ENCODE data around the gene IPO13. TPM values are rescaled to one million over a fixed set of nuclear protein-coding genes. Genes with fewer than 3 reads are reported as not detected.

Gene IPO13, protein sequence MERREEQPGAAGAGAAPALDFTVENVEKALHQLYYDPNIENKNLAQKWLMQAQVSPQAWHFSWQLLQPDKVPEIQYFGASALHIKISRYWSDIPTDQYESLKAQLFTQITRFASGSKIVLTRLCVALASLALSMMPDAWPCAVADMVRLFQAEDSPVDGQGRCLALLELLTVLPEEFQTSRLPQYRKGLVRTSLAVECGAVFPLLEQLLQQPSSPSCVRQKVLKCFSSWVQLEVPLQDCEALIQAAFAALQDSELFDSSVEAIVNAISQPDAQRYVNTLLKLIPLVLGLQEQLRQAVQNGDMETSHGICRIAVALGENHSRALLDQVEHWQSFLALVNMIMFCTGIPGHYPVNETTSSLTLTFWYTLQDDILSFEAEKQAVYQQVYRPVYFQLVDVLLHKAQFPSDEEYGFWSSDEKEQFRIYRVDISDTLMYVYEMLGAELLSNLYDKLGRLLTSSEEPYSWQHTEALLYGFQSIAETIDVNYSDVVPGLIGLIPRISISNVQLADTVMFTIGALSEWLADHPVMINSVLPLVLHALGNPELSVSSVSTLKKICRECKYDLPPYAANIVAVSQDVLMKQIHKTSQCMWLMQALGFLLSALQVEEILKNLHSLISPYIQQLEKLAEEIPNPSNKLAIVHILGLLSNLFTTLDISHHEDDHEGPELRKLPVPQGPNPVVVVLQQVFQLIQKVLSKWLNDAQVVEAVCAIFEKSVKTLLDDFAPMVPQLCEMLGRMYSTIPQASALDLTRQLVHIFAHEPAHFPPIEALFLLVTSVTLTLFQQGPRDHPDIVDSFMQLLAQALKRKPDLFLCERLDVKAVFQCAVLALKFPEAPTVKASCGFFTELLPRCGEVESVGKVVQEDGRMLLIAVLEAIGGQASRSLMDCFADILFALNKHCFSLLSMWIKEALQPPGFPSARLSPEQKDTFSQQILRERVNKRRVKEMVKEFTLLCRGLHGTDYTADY
- total RNA-seq = 10 to 100 TPM; 21.1 to 30.4 (median 26.7) TPM

DNA sequence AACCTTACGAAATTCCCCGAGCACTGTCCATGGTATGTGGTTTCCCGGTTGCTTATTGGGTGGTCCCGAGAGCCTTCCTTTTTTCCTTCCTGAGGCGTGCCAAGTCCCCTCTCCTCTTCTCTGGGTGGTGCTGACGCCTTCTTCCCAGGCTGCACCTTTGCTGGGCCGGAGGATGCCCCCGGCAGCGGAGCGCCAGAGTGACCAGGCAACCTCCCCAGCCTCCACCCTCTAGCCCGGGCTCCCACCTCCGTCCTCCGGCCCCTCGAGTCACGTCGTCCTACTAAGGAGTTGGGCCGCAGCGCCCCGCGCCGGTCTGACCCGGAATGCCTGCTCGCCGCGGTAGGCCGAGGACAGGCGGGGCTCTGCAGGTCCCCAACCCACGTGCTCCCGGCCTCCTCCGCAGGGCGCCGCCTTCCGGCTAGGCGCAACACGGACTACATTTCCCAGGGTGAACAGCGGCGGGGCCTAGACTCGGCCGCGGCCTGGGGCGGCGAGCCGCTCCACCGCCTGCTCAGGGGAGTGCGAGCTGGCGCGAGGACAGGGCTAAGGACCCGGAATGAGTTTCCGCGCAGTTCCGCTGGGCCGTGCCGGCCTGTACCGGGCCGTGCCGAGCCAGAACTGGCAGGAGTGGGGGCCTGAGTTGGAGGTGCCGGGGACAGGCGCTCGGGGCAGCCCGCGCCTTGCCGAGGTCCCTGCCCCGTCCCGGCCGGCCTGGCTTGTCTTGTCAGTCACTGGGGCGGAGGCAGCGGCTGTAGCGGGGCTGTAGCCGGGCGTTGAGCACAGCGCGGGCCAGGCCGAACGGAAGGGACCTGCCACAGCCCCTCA lies at the start of gene IPO13:
TSS of gene IPO13 (plus strand) at position 715 of the 825 bp plus-strand sequence. CDS start 651 bp downstream, outside the sequence.
- in situ Hi-C loops (cut with MboI; ENCODE audit: low pct_unique_long_range_greater_than_20kb in 2 of 9, low sequenced_read_pairs in 9 of 9, unreplicated experiment in 9 of 9) = loop anchor here in 6 of 9 experiments (10.0 to 25.0 kb wide), 3 partner anchors 182 to 409 kb away; partner anchors contain the start of gene PTPRF (in 4 of the 6)
- H3K27ac ChIP-seq = peak within 1 kb of the TSS; percentile 97 to 100
- WGBS, 10 experiments = 0 to 13% (median 2%) methylated on average over 2 to 35 of the region's 74 CpGs; no CpG with 5 or more reads in 3 of the 10 experiments

DNA sequence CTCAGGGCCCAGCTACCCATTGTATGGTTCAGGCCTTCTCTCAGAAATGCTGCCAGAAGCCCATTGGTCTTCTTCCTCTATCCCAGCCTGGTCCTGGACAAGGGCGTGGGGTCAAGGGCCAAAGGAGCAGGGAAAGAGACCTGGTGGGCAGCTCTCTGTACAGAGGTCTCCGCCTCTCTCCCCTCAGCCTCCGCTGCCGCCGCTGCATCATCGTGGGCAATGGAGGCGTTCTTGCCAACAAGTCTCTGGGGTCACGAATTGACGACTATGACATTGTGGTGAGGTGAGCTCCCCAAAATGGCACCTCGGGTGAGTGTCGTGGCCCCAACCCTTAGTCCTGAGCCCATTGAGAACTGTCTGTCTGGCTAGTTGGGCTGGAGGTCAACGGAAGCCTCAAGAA lies 47.8 kb upstream of the IPO13 start:
- Histone ChIP-seq H3K4me1 (replicated peaks in 1 of 2) (no peaks in the 10 kb centered on the region), H3K4me3 (no peak overlapping the region), H3K27ac (no peak overlapping the region)
- in situ Hi-C loops (cut with MboI; ENCODE audit: low pct_unique_long_range_greater_than_20kb in 2 of 9, low sequenced_read_pairs in 9 of 9, unreplicated experiment in 9 of 9) = no loop called here
- WGBS, 10 experiments = 93 to 100% (median 100%) methylated on average over 3 to 12 of the region's 12 CpGs; no CpG with 5 or more reads in 6 of the 10 experiments
- ATAC-seq (replicated peaks in 6 of 8) = no peak

More for the DNA sequence above, at the start of gene IPO13:
- Histone ChIP-seq H3K4me1 (replicated peaks in 1 of 2) (peaks cover 17 to 20% of the 10 kb centered on the region in 2 donors), H3K4me3 (peak within 1 kb of the TSS; percentile 57 to 88 (median 65))
- ATAC-seq (replicated peaks in 6 of 8) = peak; percentile 94 to 97 (median 96)

DNA sequence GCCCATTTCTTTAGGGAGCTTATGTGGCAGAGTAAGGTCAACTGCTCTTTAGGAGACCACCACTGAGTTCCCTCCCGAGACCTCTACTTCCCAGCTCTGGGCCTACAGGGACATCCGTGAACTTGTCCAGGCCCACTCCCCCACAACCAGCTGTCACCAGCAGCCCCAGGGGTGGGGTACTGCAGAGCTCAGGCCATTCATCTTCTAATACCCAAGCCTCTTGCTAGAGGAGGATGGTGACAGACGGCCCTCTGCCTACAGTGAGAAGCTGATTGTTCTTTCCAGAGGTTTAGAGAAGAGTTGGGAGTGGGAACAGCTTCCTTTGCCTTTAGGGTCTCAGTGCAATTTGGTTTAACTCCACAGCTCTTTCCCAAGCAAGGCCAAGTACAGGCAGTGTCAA lies 46.4 kb upstream of the IPO13 start:
- in situ Hi-C loops (cut with MboI; ENCODE audit: low pct_unique_long_range_greater_than_20kb in 2 of 9, low sequenced_read_pairs in 9 of 9, unreplicated experiment in 9 of 9) = no loop called here
- H3K4me1 ChIP-seq (replicated peaks in 1 of 2) = no peaks in the 10 kb centered on the region
- H3K27ac ChIP-seq = no peak overlapping the region
- WGBS, 10 experiments = 83 to 100% (median 90%) methylated on average over 1 to 3 of the region's 3 CpGs; no CpG with 5 or more reads in 7 of the 10 experiments
- H3K4me3 ChIP-seq = no peak overlapping the region
- no peak for ATAC-seq (replicated peaks in 6 of 8)

DNA sequence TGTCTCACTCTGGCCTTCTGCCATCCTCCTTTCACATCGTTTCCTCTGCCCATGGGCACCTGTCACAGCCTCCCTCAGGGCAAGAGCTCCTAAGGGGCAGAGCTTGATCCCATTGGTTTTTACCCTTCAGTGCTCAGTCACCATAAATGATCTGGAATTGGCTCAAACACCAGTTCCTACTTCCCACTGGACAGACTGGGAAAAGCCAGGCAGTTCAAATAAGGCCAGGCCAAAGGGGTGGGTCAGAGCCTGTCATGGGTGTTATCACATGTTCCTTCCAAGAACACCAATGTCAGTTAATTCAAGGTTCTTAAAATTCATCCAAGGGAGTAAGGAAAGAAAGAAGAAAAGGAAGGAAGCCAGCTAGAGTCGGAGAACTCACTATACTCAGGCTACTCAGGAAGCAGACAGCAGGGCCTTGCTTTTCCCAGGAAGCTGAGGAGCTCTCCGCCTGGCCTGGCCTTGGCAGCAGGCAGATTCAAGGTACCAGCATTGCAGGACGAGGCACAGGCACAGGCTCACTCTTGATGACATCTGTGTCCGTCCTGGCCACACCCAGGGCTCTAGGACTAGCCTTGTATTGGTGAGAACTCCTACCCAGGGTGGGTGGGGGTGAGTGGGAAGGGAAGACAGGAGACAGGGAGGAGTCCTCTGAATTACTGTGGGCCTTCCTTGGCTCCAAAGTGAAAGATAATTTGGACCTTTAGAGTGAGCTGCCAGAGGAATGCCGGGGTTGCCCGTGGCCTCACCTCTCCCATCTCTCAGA lies 45.4 kb upstream of the IPO13 start:
- Histone ChIP-seq H3K4me3 (no peak overlapping the region), H3K4me1 (replicated peaks in 1 of 2) (no peaks in the 10 kb centered on the region), H3K27ac (no peak overlapping the region)
- in situ Hi-C loops (cut with MboI; ENCODE audit: low pct_unique_long_range_greater_than_20kb in 2 of 9, low sequenced_read_pairs in 9 of 9, unreplicated experiment in 9 of 9) = no loop called here
- 17 to 96% (median 92%) methylated on average over 1 to 5 of the region's 7 CpGs; no CpG with 5 or more reads in 4 of the 10 experiments for WGBS, 10 experiments
- peak in 3 of 8 experiments; percentile 85 to 99 (median 97) for ATAC-seq (replicated peaks in 6 of 8)

DNA sequence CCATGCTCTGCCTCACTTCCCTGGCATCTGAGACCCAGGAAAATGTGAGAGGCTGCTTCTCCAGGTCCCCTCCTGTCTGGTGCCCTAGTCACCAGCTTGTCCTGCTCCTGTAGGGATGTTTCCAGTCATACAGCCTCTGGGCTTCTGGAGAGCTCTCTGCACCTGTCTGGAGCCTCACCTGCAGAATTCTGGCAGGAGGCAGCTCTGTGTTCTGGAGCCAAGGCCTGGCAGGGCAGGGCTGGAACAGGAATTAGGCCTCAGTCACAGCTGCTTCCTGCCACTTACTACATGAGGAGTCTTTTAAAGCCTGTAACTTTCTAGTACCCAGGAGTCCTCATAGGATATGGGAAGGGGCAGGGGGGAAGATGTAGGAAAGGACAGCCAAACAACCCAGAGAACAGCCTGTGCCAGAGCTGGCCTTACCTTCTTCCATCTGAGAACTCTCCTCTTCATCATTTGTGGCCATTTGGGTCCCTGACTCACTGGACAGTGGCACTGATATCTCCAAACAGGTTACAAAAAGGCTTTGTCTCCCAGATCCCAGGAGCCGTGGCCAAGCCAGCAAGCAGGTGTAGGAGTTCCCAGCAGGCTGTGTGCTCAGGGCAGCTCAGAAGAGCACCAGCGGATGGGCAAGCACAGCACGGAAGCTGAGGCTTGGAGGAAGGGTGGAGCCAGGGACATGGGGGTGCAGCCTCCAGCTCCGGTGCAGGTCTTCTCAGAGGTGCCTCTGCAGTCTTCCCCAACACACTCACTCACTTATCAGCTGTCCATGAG lies 44.5 kb upstream of the IPO13 start:
- 80 to 100% (median 97%) methylated on average over 1 to 4 of the region's 4 CpGs; no CpG with 5 or more reads in 4 of the 10 experiments for WGBS, 10 experiments
- ATAC-seq (replicated peaks in 6 of 8) = no peak
- Histone ChIP-seq H3K27ac (no peak overlapping the region), H3K4me3 (no peak overlapping the region), H3K4me1 (replicated peaks in 1 of 2) (no peaks in the 10 kb centered on the region)
- in situ Hi-C loops (cut with MboI; ENCODE audit: low pct_unique_long_range_greater_than_20kb in 2 of 9, low sequenced_read_pairs in 9 of 9, unreplicated experiment in 9 of 9) = no loop called here

DNA sequence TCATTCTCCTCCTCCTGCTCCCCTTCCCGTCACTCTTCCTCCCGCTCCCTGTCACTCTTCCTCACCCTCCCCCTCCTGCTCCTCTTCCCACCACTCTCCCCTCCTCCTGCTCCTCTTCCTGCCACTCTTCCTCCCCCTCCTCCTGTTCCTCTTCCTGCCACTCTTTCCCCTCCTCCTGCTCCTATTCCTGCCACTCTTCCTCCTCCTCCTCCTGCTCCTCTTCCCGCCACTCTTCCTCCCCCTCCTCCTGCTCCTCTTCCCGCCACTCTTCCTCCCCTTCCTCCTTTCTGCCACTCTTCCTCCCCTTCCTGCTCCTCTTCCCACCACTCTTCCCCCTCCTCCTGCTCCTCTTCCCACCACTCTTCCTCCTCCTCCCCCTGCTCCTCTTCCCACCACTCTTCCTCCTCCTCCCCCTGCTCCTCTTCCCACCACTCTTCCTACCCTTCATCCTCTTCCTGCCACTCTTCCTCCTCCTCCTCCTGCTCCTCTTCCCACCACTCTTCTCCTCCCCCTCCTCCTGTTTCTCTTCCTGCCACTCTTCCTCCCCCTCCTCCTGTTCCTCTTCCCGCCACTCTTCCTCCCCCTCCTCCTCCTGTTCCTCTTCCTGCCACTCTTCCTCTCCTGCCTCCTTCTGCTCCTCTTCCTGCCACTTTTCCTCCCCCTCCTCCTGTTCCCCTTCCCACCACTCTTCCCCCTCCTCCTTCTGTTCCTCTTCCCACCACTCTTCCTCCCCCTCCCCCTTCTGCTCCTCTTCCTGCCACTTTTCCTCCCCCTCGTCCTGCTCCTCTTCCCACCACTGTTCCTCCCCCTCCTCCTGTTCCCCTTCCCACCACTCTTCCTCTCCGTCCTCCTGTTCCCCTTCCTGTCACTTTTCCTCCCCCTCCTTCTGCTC lies 41.8 kb upstream of the IPO13 start:
- 82% methylated on average over 2 of the region's 7 CpGs; no CpG with 5 or more reads in 9 of the 10 experiments for WGBS, 10 experiments
- H3K4me1 ChIP-seq (replicated peaks in 1 of 2) = no peaks in the 10 kb centered on the region
- H3K27ac ChIP-seq = no peak overlapping the region
- in situ Hi-C loops (cut with MboI; ENCODE audit: low pct_unique_long_range_greater_than_20kb in 2 of 9, low sequenced_read_pairs in 9 of 9, unreplicated experiment in 9 of 9) = no loop called here
- H3K4me3 ChIP-seq = no peak overlapping the region
- ATAC-seq (replicated peaks in 6 of 8) = no peak

DNA sequence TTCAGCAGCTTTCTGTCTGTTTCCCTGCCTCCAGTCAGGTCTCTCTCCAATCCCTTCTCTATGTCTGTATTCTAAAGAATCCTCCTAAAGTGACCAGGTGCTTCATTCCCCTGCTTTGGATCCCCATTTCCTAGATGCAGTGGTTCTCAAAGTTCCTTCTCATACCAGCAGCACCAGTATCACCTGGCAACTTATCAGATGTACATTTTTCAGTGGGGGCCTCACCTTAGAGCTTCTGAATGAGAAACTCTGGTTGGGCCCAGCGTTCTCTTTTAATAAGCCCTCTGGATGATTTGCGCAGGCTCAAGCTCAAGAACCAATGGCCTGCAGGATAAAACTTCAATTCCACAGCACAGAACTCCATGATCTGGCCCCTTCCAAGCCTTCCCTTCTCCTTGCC lies 38.5 kb upstream of the IPO13 start:
- Histone ChIP-seq H3K27ac (no peak overlapping the region), H3K4me3 (no peak overlapping the region), H3K4me1 (replicated peaks in 1 of 2) (peaks cover 9 to 10% of the 10 kb centered on the region in 2 donors)
- in situ Hi-C loops (cut with MboI; ENCODE audit: low pct_unique_long_range_greater_than_20kb in 2 of 9, low sequenced_read_pairs in 9 of 9, unreplicated experiment in 9 of 9) = no loop called here
- no peak for ATAC-seq (replicated peaks in 6 of 8)
- WGBS, 10 experiments = 94 to 100% (median 100%) methylated on average over 1 to 2 of the region's 2 CpGs; no CpG with 5 or more reads in 6 of the 10 experiments

DNA sequence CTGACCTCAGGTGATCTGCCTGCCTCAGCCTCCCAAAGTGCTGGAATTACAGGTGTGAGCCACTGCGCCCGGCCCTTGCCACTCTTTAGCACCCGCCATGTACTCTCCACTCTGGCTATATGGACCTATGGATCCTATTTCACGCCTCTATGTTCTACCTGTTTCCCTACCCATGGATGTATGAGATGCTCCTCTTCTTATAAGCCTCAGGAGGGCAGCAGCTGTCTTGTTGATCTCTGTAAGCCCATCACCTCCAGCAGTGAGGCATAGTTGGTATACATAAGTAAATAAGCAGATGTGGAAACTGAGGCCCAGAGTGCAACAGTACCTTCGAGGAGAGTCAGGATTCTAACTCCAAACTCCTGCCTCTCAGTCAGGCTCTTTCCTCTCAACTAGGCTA lies 37.9 kb upstream of the IPO13 start:
- Histone ChIP-seq H3K27ac (no peak overlapping the region), H3K4me1 (replicated peaks in 1 of 2) (peaks cover 11 to 12% of the 10 kb centered on the region in 2 donors), H3K4me3 (no peak overlapping the region)
- WGBS, 10 experiments = 86 to 100% (median 93%) methylated on average over 1 to 5 of the region's 5 CpGs; no CpG with 5 or more reads in 3 of the 10 experiments
- ATAC-seq (replicated peaks in 6 of 8) = no peak
- in situ Hi-C loops (cut with MboI; ENCODE audit: low pct_unique_long_range_greater_than_20kb in 2 of 9, low sequenced_read_pairs in 9 of 9, unreplicated experiment in 9 of 9) = no loop called here

DNA sequence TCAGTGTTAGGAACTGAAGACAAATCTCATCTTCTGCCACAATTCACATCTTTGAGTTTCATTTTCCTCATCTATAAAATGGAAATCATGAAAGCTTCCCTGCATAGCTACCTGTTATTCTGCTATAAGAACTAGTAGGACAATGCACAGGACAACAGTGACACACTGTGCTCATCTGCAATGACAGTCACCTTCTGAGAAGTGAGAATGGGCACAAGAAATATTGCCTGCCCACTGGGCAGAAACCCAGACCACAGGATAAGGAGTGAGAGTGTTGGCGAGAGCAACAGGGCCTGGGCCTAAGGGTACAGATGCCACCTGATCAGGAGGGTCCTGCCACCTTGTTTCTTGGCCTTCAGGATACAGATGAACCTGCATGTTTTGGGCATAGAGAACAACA lies 36.4 kb upstream of the IPO13 start:
- peaks cover 11 to 12% of the 10 kb centered on the region in 2 donors for H3K4me1 ChIP-seq (replicated peaks in 1 of 2)
- no peak overlapping the region for H3K27ac ChIP-seq
- WGBS, 10 experiments = 88 to 100% (median 100%) methylated on average over 1 of the region's 1 CpG; no CpG with 5 or more reads in 6 of the 10 experiments
- no peak for ATAC-seq (replicated peaks in 6 of 8)
- in situ Hi-C loops (cut with MboI; ENCODE audit: low pct_unique_long_range_greater_than_20kb in 2 of 9, low sequenced_read_pairs in 9 of 9, unreplicated experiment in 9 of 9) = no loop called here
- no peak overlapping the region for H3K4me3 ChIP-seq

DNA sequence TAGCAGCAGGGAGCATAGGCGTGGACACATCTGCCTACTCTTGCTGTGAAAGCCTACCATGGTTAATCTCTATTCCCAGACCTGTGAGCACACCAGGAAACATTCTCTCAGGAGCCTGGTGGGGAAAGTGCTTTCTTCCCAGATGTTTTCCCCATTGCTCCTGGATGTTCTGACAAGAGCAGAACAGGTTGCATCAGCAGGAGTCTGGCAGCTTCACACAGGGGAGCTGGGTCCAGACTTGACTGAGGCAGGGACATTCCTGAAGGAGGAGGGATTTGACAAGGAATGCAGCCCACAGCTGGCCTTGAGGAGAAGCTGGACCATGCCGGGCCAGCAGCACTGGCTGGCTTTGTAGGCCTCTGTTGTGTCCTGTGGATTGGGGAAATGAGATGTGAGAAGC lies 34.1 kb upstream of the IPO13 start:
- Histone ChIP-seq H3K4me3 (no peak overlapping the region), H3K4me1 (replicated peaks in 1 of 2) (peaks cover 11 to 12% of the 10 kb centered on the region in 2 donors), H3K27ac (peak overlapping the region in 1 of 2 donors; percentile 14)
- ATAC-seq (replicated peaks in 6 of 8) = peak; percentile 37 to 72 (median 64)
- in situ Hi-C loops (cut with MboI; ENCODE audit: low pct_unique_long_range_greater_than_20kb in 2 of 9, low sequenced_read_pairs in 9 of 9, unreplicated experiment in 9 of 9) = no loop called here
- 0 to 100% (median 63%) methylated on average over 1 to 2 of the region's 2 CpGs; no CpG with 5 or more reads in 5 of the 10 experiments for WGBS, 10 experiments

Data from motor neuron (in vitro differentiated cells).